Measurements from ENCODE around the gene POLR1E. TPM values are rescaled to one million over a fixed set of nuclear protein-coding genes. Genes with fewer than 3 reads are reported as not detected.

POLR1E gene
- total RNA-seq, 4 donors from 2014 or later, result 14.8 to 23.3 (median 18.5) TPM

DNA sequence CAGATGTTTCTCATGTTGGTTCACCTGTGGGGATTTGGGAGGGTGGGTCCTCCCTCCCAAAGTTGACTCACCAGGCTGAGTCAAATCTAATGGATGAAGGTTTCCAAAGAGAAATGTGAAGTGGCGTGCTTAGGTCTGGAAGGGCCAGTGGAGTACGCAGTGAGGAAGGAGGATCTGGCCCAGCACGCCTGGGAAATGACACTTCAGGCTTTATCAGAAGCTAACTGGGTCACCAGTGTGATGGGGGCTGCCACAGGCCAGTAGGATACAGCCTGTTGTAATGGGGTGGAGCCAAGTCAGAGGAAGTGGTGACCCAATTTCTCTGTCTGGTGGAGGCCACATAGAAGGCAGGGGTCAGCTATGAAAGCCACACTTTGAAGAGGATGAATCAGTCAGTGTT is 18.0 kb downstream of the POLR1E start:
- Histone ChIP-seq H3K4me1 (no peaks in the 10 kb centered on the region), H3K4me3 (replicated peaks in 1 of 3) (no peak overlapping the region), H3K27me3 (no peaks in the 10 kb centered on the region), H3K9me3 (no peaks in the 10 kb centered on the region), H3K27ac (no peak overlapping the region), H3K36me3 (peaks cover 7 to 32% of the 10 kb centered on the region in 2 donors)
- intact Hi-C loops (cut with DNase I), result loop anchor here (10.0 kb wide), 1 partner anchor 151 kb away; the partner anchor contains the start of gene FRMPD1
- 94 to 97% methylated on average over 3 of the region's 3 CpGs for WGBS, 2 donors
- TF ChIP-seq POLR2A (IDR thresholded peaks at IDR 0.05), result no peak
- no peak for TF ChIP-seq CTCF (IDR thresholded peaks at IDR 0.05)
- DNase-seq, result no peak

DNA sequence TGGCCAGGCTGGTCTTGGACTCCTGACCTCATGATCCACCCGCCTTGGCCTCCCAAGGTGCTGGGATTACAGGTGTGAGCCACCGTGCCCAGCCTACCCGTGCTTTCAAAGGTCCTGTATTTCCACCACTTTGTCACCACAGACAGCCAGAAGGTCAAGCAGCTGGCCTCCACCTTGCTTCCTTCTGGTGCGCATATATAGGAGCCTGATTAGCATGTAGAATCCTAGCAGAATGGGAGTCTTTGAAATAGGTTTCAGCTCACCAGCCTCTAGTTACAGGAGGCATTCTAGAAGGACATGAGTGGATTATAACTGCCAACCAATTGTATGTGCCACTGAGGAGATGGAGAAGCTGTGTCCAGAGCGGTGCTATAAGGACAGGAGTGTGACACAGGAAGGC is 18.9 kb downstream of the POLR1E start:
- intact Hi-C loops (cut with DNase I), result loop anchor here (10.0 kb wide), 1 partner anchor 150 kb away; the partner anchor contains the start of gene FRMPD1
- Histone ChIP-seq H3K27me3 (no peaks in the 10 kb centered on the region), H3K27ac (no peak overlapping the region), H3K4me3 (replicated peaks in 1 of 3) (no peak overlapping the region), H3K9me3 (no peaks in the 10 kb centered on the region), H3K4me1 (no peaks in the 10 kb centered on the region), H3K36me3 (peaks cover 7 to 26% of the 10 kb centered on the region in 2 donors)
- 92 to 94% methylated on average over 5 of the region's 5 CpGs for WGBS, 2 donors
- TF ChIP-seq POLR2A (IDR thresholded peaks at IDR 0.05) (no peak), CTCF (IDR thresholded peaks at IDR 0.05) (no peak)
- DNase-seq, result no peak

DNA sequence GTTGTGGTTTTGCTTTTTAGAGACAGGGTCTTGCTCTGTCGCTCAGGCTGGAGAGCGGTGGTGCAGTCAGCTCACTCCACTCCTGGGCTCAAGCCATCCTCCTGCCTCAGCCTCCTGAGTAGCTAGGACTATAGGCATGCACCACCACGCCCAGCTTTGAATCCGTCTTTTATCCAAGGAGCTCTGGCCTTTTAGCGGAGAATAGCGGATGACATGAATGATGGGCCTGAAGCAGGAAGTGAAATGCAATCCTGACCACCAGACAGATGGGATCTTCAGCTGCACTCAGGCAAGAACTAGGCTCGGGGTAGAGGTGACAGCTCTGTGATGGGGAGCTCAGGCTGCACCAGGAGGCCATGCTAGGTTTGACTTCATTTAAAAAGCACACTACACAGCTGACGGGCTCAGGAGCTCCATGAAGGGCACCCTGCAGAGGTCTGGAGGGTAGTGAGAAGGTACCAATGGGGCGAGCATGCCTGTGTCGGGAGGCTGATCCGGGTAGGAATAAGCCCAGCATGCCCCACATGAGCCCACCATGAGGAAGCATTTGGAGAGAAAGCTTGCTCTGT is 21.9 kb downstream of the POLR1E start:
- intact Hi-C loops (cut with DNase I), result loop anchor here (10.0 kb wide), 1 partner anchor 147 kb away; the partner anchor contains the start of gene FRMPD1
- whole genome bisulfite sequencing, 2 donors, result 95 to 98% methylated on average over 10 of the region's 11 CpGs
- no peaks in the 10 kb centered on the region for H3K27me3 ChIP-seq
- H3K9me3 ChIP-seq, result no peaks in the 10 kb centered on the region
- no peaks in the 10 kb centered on the region for H3K4me1 ChIP-seq
- no peak for DNase-seq
- TF ChIP-seq CTCF (IDR thresholded peaks at IDR 0.05) (no peak), POLR2A (IDR thresholded peaks at IDR 0.05) (no peak)
- no peak overlapping the region for H3K27ac ChIP-seq
- no peak overlapping the region for H3K4me3 ChIP-seq (replicated peaks in 1 of 3)
- peaks cover 7 to 11% of the 10 kb centered on the region in 2 donors for H3K36me3 ChIP-seq

GRCh38 chr9:37508135-37508833 is 22.5 kb downstream of the POLR1E start:
- intact Hi-C loops (cut with DNase I), result loop anchor here (10.0 kb wide), 1 partner anchor 147 kb away; the partner anchor contains the start of gene FRMPD1
- 84 to 92% methylated on average over 5 of the region's 5 CpGs for WGBS, 2 donors
- no peak for TF ChIP-seq CTCF (IDR thresholded peaks at IDR 0.05)
- no peak for TF ChIP-seq POLR2A (IDR thresholded peaks at IDR 0.05)
- Histone ChIP-seq H3K4me1 (no peaks in the 10 kb centered on the region), H3K4me3 (replicated peaks in 1 of 3) (no peak overlapping the region), H3K9me3 (no peaks in the 10 kb centered on the region), H3K27ac (no peak overlapping the region), H3K36me3 (peaks cover 5% of the 10 kb centered on the region in 2 donors), H3K27me3 (no peaks in the 10 kb centered on the region)
- no peak for DNase-seq

GRCh38 chr9:37508834-37509206 is 23.1 kb downstream of the POLR1E start:
- intact Hi-C loops (cut with DNase I), result loop anchor here (10.0 kb wide), 1 partner anchor 146 kb away; the partner anchor contains the start of gene FRMPD1
- 96 to 99% methylated on average over 3 of the region's 3 CpGs for WGBS, 2 donors
- Histone ChIP-seq H3K36me3 (peaks cover 0 to 4% of the 10 kb centered on the region in 2 donors), H3K27ac (no peak overlapping the region), H3K27me3 (no peaks in the 10 kb centered on the region), H3K9me3 (no peaks in the 10 kb centered on the region), H3K4me1 (no peaks in the 10 kb centered on the region), H3K4me3 (replicated peaks in 1 of 3) (no peak overlapping the region)
- no peak for DNase-seq
- TF ChIP-seq POLR2A (IDR thresholded peaks at IDR 0.05), result no peak
- TF ChIP-seq CTCF (IDR thresholded peaks at IDR 0.05), result no peak
